ENCODE results near the gene ADAMTSL1. TPM values are rescaled to one million over a fixed set of nuclear protein-coding genes. Genes with fewer than 3 reads are reported as not detected.

The ADAMTSL1 gene
- total RNA-seq, 2 experiments from 2014 or later: not detected

- Histone ChIP-seq H4K20me1 (ENCODE audit: insufficient read depth, low read length) (no peaks in the 10 kb centered on the region), H3K4me1 (ENCODE audit: insufficient read depth, low read length, poor library complexity, severe bottlenecking) (no peaks in the 10 kb centered on the region), H3K79me2 (ENCODE audit: insufficient read depth, low read depth, low read length) (no peaks in the 10 kb centered on the region), H3K9me2 (ENCODE audit: insufficient read depth, low read length) (no peaks in the 10 kb centered on the region), H2AFZ (ENCODE audit: low read length) (no peak overlapping the region), H3K4me2 (ENCODE audit: low read length) (no peak overlapping the region), H3K9me3 (ENCODE audit: low read length) (no peaks in the 10 kb centered on the region), H3K36me3 (ENCODE audit: insufficient read depth, low read length) (no peaks in the 10 kb centered on the region), H3K4me3 (ENCODE audit: low read depth, low read length, poor library complexity, severe bottlenecking) (no peak overlapping the region), H3K27ac (ENCODE audit: low read depth, low read length, poor library complexity, severe bottlenecking) (no peak overlapping the region)
- no peak for TF ChIP-seq EZH2phosphoT487 (IDR thresholded peaks at IDR 0.05; ENCODE audit: borderline replicate concordance, low read depth, low read length)
- TF ChIP-seq CTCF (conservative IDR thresholded peaks at IDR 0.05; ENCODE audit: low read length): no peak
- no peak for DNase-seq (ENCODE audit: low spot score)
- CTCF ChIA-PET (ENCODE audit: unreplicated experiment): no interaction called here
- intact Hi-C loops (cut with micrococcal nuclease; ENCODE audit: unreplicated experiment): no loop called here
- BruUV-seq (replicated peaks): no TSS peak
- POLR2A ChIA-PET: no interaction called here
Observed at GRCh38 chr9:18861609-18862544, 387.9 kb downstream of the ADAMTSL1 start.

- ChIA-PET CTCF (ENCODE audit: unreplicated experiment) (no interaction called here), POLR2A (interaction anchor here (0.7 kb wide), 1 partner anchor 9 kb away, joined by 3 read pairs; no protein-coding TSS in a partner anchor)
- H3K4me3 ChIP-seq (ENCODE audit: low read depth, low read length, poor library complexity, severe bottlenecking): no peak overlapping the region
- no peaks in the 10 kb centered on the region for H3K4me1 ChIP-seq (ENCODE audit: insufficient read depth, low read length, poor library complexity, severe bottlenecking)
- H3K27ac ChIP-seq (ENCODE audit: low read depth, low read length, poor library complexity, severe bottlenecking): no peak overlapping the region
- no peak for TF ChIP-seq CTCF (conservative IDR thresholded peaks at IDR 0.05; ENCODE audit: low read length)
- TF ChIP-seq EZH2phosphoT487 (IDR thresholded peaks at IDR 0.05; ENCODE audit: borderline replicate concordance, low read depth, low read length): no peak
- no peak overlapping the region for H3K4me2 ChIP-seq (ENCODE audit: low read length)
- H3K79me2 ChIP-seq (ENCODE audit: insufficient read depth, low read depth, low read length): no peaks in the 10 kb centered on the region
- H3K9me3 ChIP-seq (ENCODE audit: low read length): no peaks in the 10 kb centered on the region
- DNase-seq (ENCODE audit: low spot score): no peak
- H3K9me2 ChIP-seq (ENCODE audit: insufficient read depth, low read length): no peaks in the 10 kb centered on the region
- H3K36me3 ChIP-seq (ENCODE audit: insufficient read depth, low read length): no peaks in the 10 kb centered on the region
- intact Hi-C loops (cut with micrococcal nuclease; ENCODE audit: unreplicated experiment): no loop called here
- BruUV-seq (replicated peaks): no TSS peak
- H4K20me1 ChIP-seq (ENCODE audit: insufficient read depth, low read length): no peaks in the 10 kb centered on the region
- no peak overlapping the region for H2AFZ ChIP-seq (ENCODE audit: low read length)
Observed at GRCh38 chr9:18863791-18864190, 389.8 kb downstream of the ADAMTSL1 start.

- CTCF ChIA-PET (ENCODE audit: unreplicated experiment): no interaction called here
- Histone ChIP-seq H3K4me1 (ENCODE audit: insufficient read depth, low read length, poor library complexity, severe bottlenecking) (no peaks in the 10 kb centered on the region), H3K36me3 (ENCODE audit: insufficient read depth, low read length) (no peaks in the 10 kb centered on the region), H3K4me3 (ENCODE audit: low read depth, low read length, poor library complexity, severe bottlenecking) (no peak overlapping the region), H2AFZ (ENCODE audit: low read length) (no peak overlapping the region), H4K20me1 (ENCODE audit: insufficient read depth, low read length) (no peaks in the 10 kb centered on the region), H3K9me3 (ENCODE audit: low read length) (no peaks in the 10 kb centered on the region), H3K79me2 (ENCODE audit: insufficient read depth, low read depth, low read length) (no peaks in the 10 kb centered on the region), H3K27ac (ENCODE audit: low read depth, low read length, poor library complexity, severe bottlenecking) (no peak overlapping the region), H3K4me2 (ENCODE audit: low read length) (no peak overlapping the region), H3K9me2 (ENCODE audit: insufficient read depth, low read length) (no peaks in the 10 kb centered on the region)
- POLR2A ChIA-PET: interaction anchor here (0.5 to 0.7 kb wide), 2 partner anchors 10 to 29 kb away, joined by 3 read pairs; no protein-coding TSS in a partner anchor
- no peak for DNase-seq (ENCODE audit: low spot score)
- TF ChIP-seq EZH2phosphoT487 (IDR thresholded peaks at IDR 0.05; ENCODE audit: borderline replicate concordance, low read depth, low read length): no peak
- intact Hi-C loops (cut with micrococcal nuclease; ENCODE audit: unreplicated experiment): no loop called here
- BruUV-seq (replicated peaks): no TSS peak
Observed at GRCh38 chr9:18864516-18864915, 390.6 kb downstream of the ADAMTSL1 start.
